22Rv1 (cell line): ENCODE data around the gene CDC42.
"Not testable (repeated sequence)": the region's sequence is repeated elsewhere in the genome, so short reads cannot be mapped to it uniquely, and the experiment has no call there.

Experiments used
- H3K27ac ChIP-seq: fragments of 450-650 bp; 2 replicates; pipeline ENCODE4 v1.5.1; 2017
- CTCF ChIP-seq: fragments of 450-650 bp; IDR thresholded peaks from 2 replicates; pipeline ENCODE4 v1.5.1; 2017; ENCODE audit warnings: mild to moderate bottlenecking
- ZFX ChIP-seq: fragments of 450-650 bp; IDR thresholded peaks from 2 replicates; pipeline ENCODE4 v1.6.1; 2017; ENCODE audit warnings: antibody characterized with exemption, borderline replicate concordance

The CDC42 gene

GRCh38 chr1:22031214-22031962 lies 21.1 kb upstream of the CDC42 start:
- TF ChIP-seq ZFX (no peak), CTCF (no peak)
- H3K27ac ChIP-seq = no peak overlapping the region

- H3K27ac ChIP-seq = not testable (repeated sequence)
Observed at GRCh38 chr1:22034834-22035233, 17.7 kb upstream of the CDC42 start.

- H3K27ac ChIP-seq = no peak overlapping the region
Observed at GRCh38 chr1:22037520-22037919, 15.0 kb upstream of the CDC42 start.

GRCh38 chr1:22038036-22038435 lies 14.5 kb upstream of the CDC42 start:
- TF ChIP-seq ZFX (no peak), CTCF (no peak)
- no peak overlapping the region for H3K27ac ChIP-seq

More at GRCh38 chr1:22037520-22037919, 15.0 kb upstream of the CDC42 start:
- no peak for TF ChIP-seq ZFX
- TF ChIP-seq CTCF = no peak

GRCh38 chr1:22039594-22040285 lies 12.8 kb upstream of the CDC42 start:
- TF ChIP-seq ZFX (no peak), CTCF (no peak)
- H3K27ac ChIP-seq = no peak overlapping the region

GRCh38 chr1:22040286-22040623 lies 12.3 kb upstream of the CDC42 start:
- TF ChIP-seq CTCF (no peak), ZFX (no peak)

GRCh38 chr1:22041505-22041904 lies 11.0 kb upstream of the CDC42 start:
- H3K27ac ChIP-seq = no peak overlapping the region
- TF ChIP-seq ZFX (no peak), CTCF (no peak)

More at GRCh38 chr1:22040286-22040623, 12.3 kb upstream of the CDC42 start:
- H3K27ac ChIP-seq = no peak overlapping the region
